Activated T-helper 1 cell treated with Interleukin-2 at 50 U/mL for 16 hours (primary cell): Measurements from ENCODE around the gene NEK2.
"Not testable (repeated sequence)": the region's sequence is repeated elsewhere in the genome, so short reads cannot be mapped to it uniquely, and the experiment has no call there.

ENCODE experiments used
- DNase-seq: peaks from one replicate; pipeline ENCODE4 v3.0.0-alpha.2; 2020; ENCODE audit warnings: low read depth

The NEK2 gene

GRCh38 chr1:211675230-211676105 lies at the start of gene NEK2:
TSS of gene NEK2 (minus strand) at chr1:211675621. CDS start at chr1:211675479, 142 bp downstream.
- peak; percentile 69 for DNase-seq

- DNase-seq, result no peak
Observed at GRCh38 chr1:211724687-211725196, 49.3 kb upstream of the NEK2 start.

- no peak for DNase-seq
Observed at GRCh38 chr1:211723273-211723672, 47.9 kb upstream of the NEK2 start.

GRCh38 chr1:211722277-211723175 lies 47.1 kb upstream of the NEK2 start:
- DNase-seq, result no peak

GRCh38 chr1:211716555-211716954 lies 41.1 kb upstream of the NEK2 start:
- DNase-seq, result not testable (repeated sequence)

- DNase-seq, result no peak
Observed at GRCh38 chr1:211715971-211716370, 40.5 kb upstream of the NEK2 start.

GRCh38 chr1:211714154-211714553 lies 38.7 kb upstream of the NEK2 start:
- no peak for DNase-seq

- no peak for DNase-seq
Observed at GRCh38 chr1:211713231-211713630, 37.8 kb upstream of the NEK2 start.

- no peak for DNase-seq
Observed at GRCh38 chr1:211711315-211711705, 35.9 kb upstream of the NEK2 start.

GRCh38 chr1:211710566-211711314 lies 35.3 kb upstream of the NEK2 start:
- DNase-seq, result no peak

- DNase-seq, result no peak
Observed at GRCh38 chr1:211708926-211709325, 33.5 kb upstream of the NEK2 start.

- DNase-seq, result no peak
Observed at GRCh38 chr1:211708006-211708405, 32.6 kb upstream of the NEK2 start.

- DNase-seq, result no peak
Observed at GRCh38 chr1:211705467-211706091, 30.2 kb upstream of the NEK2 start.

GRCh38 chr1:211704543-211704942 lies 29.1 kb upstream of the NEK2 start:
- DNase-seq, result no peak

GRCh38 chr1:211703812-211704537 lies 28.6 kb upstream of the NEK2 start:
- DNase-seq, result no peak

GRCh38 chr1:211701733-211702132 lies 26.3 kb upstream of the NEK2 start:
- no peak for DNase-seq

- DNase-seq, result no peak
Observed at GRCh38 chr1:211699059-211699458, 23.6 kb upstream of the NEK2 start.

GRCh38 chr1:211698161-211699026 lies 23.0 kb upstream of the NEK2 start:
- peak; percentile 63 for DNase-seq

GRCh38 chr1:211697356-211697755 lies 21.9 kb upstream of the NEK2 start:
- no peak for DNase-seq
